GM12891 (cell line): ENCODE data around the gene COMT.

Experiments used
- POLR2A ChIP-seq: IDR thresholded peaks from 2 replicates; pipeline ENCODE4 v1.6.1; 2011; ENCODE audit warnings: low read depth, low read length, control low read depth
- SPI1 ChIP-seq: IDR thresholded peaks from 2 replicates; pipeline ENCODE4 v1.6.1; 2011; ENCODE audit warnings: low read depth, low read length, control low read depth

DNA sequence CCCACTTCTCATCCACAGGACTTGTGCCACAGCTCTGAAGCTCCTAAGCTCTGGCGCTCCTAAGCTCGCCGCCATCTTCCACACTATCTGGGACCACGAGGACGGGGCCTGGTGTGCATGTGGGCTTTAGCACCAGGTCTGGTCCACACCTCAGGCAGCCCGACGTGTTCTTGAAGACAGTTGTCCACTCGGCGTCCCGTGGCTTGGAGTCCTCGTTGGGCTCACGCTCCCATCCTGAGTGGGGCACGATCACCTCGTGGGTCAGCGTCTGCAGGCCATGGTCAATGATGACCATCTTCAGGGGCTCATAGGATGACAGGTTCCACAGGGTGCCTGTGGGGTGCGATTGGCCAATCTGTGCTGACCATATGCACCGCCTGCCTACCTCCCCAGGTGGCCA is 37.2 kb downstream of the COMT start:
- TF ChIP-seq POLR2A (no peak), SPI1 (no peak)
